ENCODE data around the gene KAT14. TPM values are rescaled to one million over a fixed set of nuclear protein-coding genes. Genes with fewer than 3 reads are reported as not detected.
"Not testable (repeated sequence)": the region's sequence is repeated elsewhere in the genome, so short reads cannot be mapped to it uniquely, and the experiment has no call there.

Gene KAT14
- total RNA-seq, 2 donors from 2014 or later, result 15.2 to 23.3 TPM

GRCh38 chr20:18166950-18167349 lies 29.3 kb downstream of the KAT14 start:
- intact Hi-C loops (cut with DNase I), result no loop called here
- Histone ChIP-seq H3K27me3 (replicated peaks; ENCODE audit: insufficient read depth) (no peaks in the 10 kb centered on the region), H3K4me1 (replicated peaks) (no peaks in the 10 kb centered on the region), H3K4me3 (no peak overlapping the region), H3K27ac (no peak overlapping the region), H3K36me3 (peaks cover 0 to 6% of the 10 kb centered on the region in 2 donors), H3K9me3 (no peaks in the 10 kb centered on the region)
- WGBS, result 70% methylated on average over 1 of the region's 1 CpG
- DNase-seq (ENCODE audit: low spot score), result no peak
- TF ChIP-seq POLR2A (IDR thresholded peaks at IDR 0.05) (no peak), POLR2AphosphoS5 (IDR thresholded peaks at IDR 0.05) (no peak), CTCF (IDR thresholded peaks at IDR 0.05) (no peak)

DNA sequence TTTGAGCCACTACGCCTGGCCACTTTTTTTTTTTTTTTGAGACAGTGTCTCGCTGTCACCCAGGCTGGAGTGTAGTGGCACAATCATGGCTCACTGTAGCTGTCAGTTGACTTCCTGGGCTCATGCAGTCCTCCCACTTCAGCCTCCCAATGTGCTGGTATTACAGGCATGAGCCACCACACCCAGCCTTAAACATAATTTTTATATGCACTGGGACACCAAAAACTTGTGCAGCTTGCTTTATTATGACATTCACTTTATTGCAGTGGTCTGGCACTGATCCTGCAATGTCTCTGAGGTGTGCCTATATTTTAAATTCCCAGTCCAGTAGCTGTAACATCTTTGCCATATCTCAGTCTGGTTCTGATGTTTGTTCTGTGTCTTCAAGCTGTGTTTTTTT lies 34.7 kb downstream of the KAT14 start:
- DNase-seq (ENCODE audit: low spot score), result no peak
- Histone ChIP-seq H3K36me3 (no peaks in the 10 kb centered on the region), H3K4me1 (replicated peaks) (no peaks in the 10 kb centered on the region), H3K27me3 (replicated peaks; ENCODE audit: insufficient read depth) (no peaks in the 10 kb centered on the region), H3K4me3 (no peak overlapping the region), H3K27ac (no peak overlapping the region), H3K9me3 (no peaks in the 10 kb centered on the region)
- intact Hi-C loops (cut with DNase I), result no loop called here
- 100% methylated on average over 2 of the region's 2 CpGs for WGBS
- no peak for TF ChIP-seq POLR2A (IDR thresholded peaks at IDR 0.05)
- peak; percentile 14 for TF ChIP-seq POLR2AphosphoS5 (IDR thresholded peaks at IDR 0.05)
- no peak for TF ChIP-seq CTCF (IDR thresholded peaks at IDR 0.05)

DNA sequence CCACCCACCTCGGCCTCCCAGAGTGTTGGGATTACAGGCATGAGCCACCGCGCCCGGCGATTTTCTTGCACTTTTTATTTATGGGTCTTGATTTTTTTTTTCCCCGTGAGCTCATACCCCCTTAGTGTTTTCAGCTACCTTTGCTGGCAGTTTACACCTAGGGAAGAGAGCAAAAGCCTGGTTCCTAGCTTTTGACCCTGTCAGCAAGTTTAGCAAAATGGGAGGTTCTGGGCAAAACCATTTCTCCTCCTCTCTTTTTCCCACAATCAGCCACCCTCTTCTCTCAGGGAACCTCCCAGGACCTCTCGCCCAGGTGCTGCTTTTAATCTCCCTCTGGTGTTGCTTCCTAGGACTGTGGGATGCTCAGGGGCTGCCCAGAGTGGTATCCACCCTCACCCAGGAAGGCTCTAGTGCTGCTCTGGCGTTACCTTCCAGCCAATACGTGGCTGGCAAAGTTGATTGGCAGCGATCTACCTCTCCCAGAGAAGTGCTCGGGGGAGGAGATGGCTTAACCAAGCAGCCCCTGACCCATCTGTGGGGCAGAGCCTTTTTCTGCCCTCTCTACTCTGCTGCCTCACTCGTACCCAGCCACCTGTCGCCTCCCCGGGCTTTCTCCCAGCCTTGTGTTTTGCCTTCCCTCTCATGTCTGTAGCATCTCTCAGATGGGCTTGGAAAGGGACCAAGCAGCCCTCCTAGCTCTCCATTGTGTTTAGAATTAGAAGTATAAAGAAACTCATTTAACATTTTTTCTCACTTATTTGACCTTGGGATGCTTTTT lies 37.4 kb downstream of the KAT14 start:
- Histone ChIP-seq H3K4me1 (replicated peaks) (no peaks in the 10 kb centered on the region), H3K27me3 (replicated peaks; ENCODE audit: insufficient read depth) (no peaks in the 10 kb centered on the region), H3K9me3 (no peaks in the 10 kb centered on the region), H3K27ac (no peak overlapping the region), H3K4me3 (no peak overlapping the region), H3K36me3 (no peaks in the 10 kb centered on the region)
- TF ChIP-seq POLR2A (IDR thresholded peaks at IDR 0.05), result no peak
- no peak for TF ChIP-seq CTCF (IDR thresholded peaks at IDR 0.05)
- no peak for TF ChIP-seq POLR2AphosphoS5 (IDR thresholded peaks at IDR 0.05)
- no peak for DNase-seq (ENCODE audit: low spot score)
- WGBS, result 97% methylated on average over 14 of the region's 14 CpGs
- intact Hi-C loops (cut with DNase I), result no loop called here

DNA sequence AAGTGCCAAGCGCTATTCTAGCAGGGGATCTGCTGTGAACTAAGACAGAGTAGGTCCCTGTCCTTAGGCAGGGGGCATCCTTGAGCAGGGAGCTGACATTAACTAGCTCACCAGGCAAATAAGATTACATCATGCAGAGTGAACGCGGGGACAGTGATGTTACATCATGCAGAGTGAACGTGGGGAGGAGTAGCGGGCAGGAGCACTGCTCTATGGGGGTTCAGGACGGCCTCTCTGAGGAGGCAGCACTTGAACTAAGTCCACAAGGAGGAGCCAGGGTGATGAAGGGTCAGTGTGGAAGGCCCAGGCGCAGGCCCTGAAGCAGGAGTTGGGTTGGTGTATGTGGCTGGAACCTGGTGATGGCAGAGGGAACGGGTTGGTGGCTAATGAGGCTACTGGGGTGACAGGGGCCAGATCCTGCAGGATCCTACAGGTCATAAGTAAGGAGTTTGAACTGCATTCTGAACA lies 38.7 kb downstream of the KAT14 start:
- Histone ChIP-seq H3K4me3 (no peak overlapping the region), H3K4me1 (replicated peaks) (no peaks in the 10 kb centered on the region), H3K27ac (no peak overlapping the region), H3K27me3 (replicated peaks; ENCODE audit: insufficient read depth) (no peaks in the 10 kb centered on the region), H3K36me3 (no peaks in the 10 kb centered on the region), H3K9me3 (no peaks in the 10 kb centered on the region)
- TF ChIP-seq POLR2AphosphoS5 (IDR thresholded peaks at IDR 0.05) (no peak), POLR2A (IDR thresholded peaks at IDR 0.05) (no peak), CTCF (IDR thresholded peaks at IDR 0.05) (no peak)
- intact Hi-C loops (cut with DNase I), result no loop called here
- no peak for DNase-seq (ENCODE audit: low spot score)
- WGBS, result 91% methylated on average over 8 of the region's 8 CpGs

DNA sequence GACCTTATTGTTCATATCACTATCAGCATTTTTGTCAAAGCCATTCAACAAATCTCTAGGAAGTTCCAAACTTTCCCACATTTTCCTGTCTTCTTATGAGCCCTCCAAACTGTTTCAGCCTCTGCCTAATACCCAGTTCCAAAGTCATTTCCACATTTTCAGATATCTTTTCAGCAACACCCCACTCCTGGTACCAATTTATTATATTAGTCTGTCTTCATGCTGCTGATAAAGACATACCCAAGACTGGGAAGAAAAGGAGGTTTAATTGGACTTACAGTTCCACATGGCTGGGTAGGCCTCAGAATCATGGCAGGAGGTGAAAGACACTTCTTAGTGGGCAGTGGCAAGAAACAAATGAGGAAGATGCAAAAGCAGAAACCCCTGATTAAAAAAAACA lies 42.7 kb downstream of the KAT14 start:
- intact Hi-C loops (cut with DNase I); H3K27me3 ChIP-seq (replicated peaks; ENCODE audit: insufficient read depth); H3K36me3 ChIP-seq; H3K27ac ChIP-seq; H3K4me3 ChIP-seq; DNase-seq (ENCODE audit: low spot score); H3K4me1 ChIP-seq (replicated peaks); H3K9me3 ChIP-seq: not testable (repeated sequence)

All from prostate gland (tissue), 2 donors.